ENCODE measurements around the gene SLC6A12.

- no peak for TF ChIP-seq CTCF (optimal IDR thresholded peaks at IDR 0.05 in 1 of 3, IDR thresholded peaks at IDR 0.05 in 1 of 3, conservative IDR thresholded peaks at IDR 0.05 in 1 of 3; ENCODE audit: extremely low read depth in 1 of 3, insufficient read depth in 2 of 3, low read length in 3 of 3)
- TF ChIP-seq EZH2 (IDR thresholded peaks at IDR 0.05; ENCODE audit: low read length) = no peak
Observed at GRCh38 chr12:247271-247670, 33.3 kb upstream of the SLC6A12 start.
